ENCODE results near the gene TM4SF20.

Gene TM4SF20

DNA sequence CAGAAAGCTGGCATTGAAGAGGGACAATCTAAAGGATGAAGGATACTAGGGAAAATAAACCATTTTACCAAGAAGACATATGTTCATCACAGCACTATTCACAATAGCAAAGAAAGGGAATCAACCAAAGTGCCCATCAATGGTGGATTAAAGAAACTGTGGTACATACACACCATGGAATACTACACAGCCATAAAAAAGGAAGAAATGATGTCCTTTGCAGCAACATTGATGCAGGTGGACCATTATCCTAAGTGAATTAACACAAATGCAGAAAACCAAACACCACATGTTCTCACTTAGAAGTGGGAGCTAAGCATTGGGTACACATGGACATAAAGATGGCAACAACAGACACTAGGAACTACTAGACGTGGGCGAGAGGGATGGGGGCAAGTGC, 61.3 kb downstream of the TM4SF20 start:
- no peak for DNase-seq

GRCh38 chr2:227313310-227313709, 65.8 kb downstream of the TM4SF20 start:
- no peak for DNase-seq

- DNase-seq, result no peak
Measured at GRCh38 chr2:227312579-227312978, 66.5 kb downstream of the TM4SF20 start.

Measured in right hindlimb (tissue), 1 donor.